Stimulated activated CD4-positive, alpha-beta T cell treated with anti-CD3 and anti-CD28 coated beads, Interleukin-2, amount 100 ng/mL, for 24 hours (primary cell): Measurements from ENCODE around the gene SLC17A2.
"Not testable (repeated sequence)": the region's sequence is repeated elsewhere in the genome, so short reads cannot be mapped to it uniquely, and the experiment has no call there.

Source experiments
- DNase-seq, 2 donors: peaks; one replicate each; pipeline ENCODE4 v3.0.0-alpha.2; 2020

The SLC17A2 gene

DNA sequence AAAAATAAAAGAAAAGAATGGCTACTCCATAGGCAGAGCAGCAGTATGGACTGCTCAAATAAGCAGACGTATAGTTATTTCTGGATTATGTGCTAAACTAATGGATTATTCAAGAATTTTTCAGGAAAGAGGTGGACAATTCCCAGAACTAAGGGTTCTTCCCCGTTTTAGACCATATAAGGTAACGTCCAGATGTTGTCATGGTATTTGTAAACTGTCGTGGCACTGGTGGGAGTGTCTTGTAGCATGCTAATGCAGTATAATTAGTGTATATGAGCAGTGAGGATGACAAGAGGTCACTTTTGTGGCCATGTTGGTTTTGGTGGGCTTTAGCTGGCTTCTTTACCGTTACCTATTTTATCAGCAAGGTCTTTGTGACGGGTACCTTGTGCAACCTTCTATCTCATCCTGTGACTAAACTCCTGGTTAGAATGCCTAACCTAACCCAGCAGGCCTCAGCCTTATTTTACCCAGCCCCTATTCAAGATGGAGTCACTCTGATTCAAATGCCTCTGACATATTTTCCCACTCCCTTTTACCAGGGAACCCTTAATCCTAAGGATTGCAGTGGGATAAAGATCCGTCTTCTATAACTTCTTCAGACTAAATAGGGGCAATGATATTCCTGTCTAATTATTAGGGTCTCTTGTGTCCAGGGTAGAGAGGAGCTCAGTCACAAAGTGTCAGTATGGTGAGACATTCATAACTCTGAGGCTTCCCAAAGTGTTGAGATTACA lies 21.0 kb upstream of the SLC17A2 start:
- no peak for DNase-seq

DNA sequence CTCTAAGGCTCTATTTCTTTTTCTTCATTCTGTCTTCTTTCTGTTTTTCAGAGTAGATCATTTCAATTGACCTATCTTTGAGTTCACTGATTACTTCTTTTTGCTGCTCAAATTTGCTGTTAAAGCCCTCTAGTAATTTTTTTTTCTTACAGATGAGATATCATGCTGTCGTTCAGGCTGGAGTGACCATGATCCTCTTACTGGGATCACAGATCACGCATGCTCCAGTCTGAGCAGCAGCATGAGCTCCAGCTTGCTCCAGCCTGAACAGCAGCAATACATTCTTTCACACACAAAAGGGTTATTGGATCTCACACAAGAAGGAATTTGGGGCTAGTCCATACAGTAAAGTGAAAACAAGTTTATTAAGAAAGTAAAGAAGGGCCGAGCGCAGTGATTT lies 19.8 kb upstream of the SLC17A2 start:
- DNase-seq = no peak

DNA sequence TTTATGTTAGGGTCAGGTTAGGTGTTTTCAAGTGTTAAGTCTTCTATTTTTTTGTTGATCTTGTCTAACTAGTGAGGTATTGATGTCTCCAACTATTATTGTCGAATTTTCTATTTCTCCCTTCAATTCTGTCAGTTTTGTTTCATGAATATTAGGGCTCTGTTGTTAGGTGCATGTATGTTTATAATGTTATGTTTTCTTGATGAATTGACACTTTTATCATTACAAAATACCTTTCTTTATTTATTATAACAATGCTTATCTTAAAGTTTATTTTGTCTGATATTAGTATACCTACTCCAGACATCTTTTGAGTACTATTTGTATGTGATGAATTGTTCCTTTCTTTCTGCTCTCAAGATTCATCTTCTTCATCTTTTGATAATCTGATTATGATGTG lies 19.2 kb upstream of the SLC17A2 start:
- no peak for DNase-seq

DNA sequence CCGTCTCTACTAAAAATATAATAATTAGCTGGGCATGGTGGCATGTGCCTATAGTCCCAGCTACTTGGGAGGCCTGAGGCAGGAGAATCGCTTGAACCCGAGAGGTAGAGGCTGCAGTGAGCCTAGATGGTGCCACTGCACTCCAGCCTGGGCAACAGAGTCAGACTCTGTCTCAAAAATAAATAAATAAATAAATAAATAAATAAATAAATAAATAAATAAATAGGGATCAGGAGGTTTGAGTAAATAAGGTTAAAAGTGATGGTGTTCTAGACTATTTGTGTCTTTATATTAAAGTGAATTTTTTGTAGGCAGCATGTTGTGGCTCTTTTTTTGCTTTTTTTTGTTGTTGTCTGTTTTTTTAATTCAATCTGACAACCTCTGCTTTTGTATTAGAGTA lies 17.0 kb upstream of the SLC17A2 start:
- not testable (repeated sequence) for DNase-seq

DNA sequence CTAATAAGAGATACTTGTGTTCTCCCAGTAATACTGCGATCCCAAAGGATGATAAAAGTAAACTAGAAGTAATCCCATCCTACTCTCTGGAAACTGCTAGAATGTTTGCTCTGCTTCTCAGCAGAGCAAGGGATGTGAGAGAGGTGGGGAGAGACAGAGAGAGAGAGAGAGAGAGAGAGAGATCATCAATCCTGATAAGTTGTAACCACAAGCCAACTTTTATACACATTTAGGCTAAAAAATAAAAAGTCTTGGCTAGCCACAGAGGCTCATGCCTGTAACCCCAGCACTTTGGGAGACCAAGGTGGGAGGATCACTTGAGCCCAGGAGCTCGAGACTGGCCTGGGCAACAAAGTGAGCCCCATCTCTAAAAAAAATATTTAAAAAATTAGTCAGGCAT lies 16.1 kb upstream of the SLC17A2 start:
- no peak for DNase-seq

DNA sequence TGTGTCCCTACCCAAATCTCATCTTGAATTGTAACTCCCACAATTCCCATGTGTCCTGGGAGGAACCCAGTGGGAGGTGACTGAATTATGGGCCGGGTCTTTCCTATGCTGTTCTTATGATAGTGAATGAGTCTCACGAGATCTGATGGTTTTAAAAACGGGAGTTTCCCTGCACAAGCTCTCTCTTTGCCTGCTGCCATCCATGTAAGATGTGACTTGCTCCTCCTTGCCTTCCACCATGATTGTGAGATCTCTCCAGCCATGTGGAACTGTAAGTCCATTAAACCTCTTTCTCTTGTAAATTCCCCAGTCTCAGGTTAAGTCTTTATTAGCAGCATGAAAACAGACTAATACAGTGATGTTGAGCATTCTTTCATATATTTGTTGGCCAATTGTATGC lies 15.2 kb upstream of the SLC17A2 start:
- DNase-seq = not testable (repeated sequence)

DNA sequence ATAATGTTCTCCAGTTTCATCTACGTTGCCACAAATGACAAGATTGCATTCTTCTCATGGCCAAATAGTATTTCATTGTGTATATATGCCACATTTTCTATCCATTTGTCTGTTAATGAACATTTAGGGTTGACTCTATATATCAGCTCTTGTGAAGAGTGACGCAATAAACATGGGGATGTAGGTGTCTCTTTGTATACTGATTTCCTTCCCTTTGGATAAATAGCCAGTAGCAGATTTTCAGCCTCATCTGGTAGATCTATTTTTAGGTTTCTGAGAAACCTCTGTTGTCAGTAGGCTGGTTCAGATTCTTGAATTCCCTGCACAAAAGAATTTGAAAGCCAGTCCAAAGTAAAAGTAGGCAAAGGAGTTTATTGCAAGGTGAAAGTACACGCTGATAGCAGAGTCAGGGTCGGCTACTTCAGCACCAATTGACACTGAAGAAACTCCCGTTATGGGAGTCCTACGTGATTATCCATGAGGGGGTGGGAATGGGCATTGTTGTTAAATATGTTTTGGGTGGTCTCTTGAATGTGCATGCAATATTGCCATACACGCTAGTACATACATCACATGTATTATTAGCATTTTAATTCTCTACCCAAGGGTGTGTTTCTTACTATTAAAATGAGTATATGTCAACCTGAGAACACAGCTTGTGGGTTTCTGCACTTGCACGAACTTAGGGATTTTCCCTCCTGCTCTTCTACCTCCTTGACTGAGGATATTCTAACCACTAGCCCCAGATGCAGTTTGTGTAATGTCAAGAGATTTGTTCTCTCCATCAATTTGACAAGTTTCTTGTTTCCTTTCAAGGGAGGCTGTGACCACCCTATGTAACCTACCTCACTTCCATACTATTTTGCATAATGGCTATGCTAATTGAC lies 14.4 kb upstream of the SLC17A2 start:
- DNase-seq = no peak

DNA sequence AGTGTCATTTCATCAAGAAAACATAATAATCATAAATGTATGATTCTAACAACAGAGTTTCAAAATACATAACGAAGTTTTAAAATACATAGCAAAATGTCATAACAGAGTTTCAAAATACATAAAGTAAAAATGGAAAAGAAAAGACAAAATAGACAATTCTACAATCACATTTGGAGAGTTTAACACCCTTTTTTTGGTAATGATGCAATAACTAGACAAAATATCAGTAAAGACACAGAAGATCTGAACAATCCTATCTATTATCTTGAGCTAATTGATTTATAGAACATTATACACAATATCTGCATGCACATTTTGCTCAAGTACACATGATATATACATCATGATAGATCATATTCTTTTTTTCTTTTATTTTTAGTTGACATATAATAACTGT lies 13.4 kb upstream of the SLC17A2 start:
- DNase-seq = no peak

DNA sequence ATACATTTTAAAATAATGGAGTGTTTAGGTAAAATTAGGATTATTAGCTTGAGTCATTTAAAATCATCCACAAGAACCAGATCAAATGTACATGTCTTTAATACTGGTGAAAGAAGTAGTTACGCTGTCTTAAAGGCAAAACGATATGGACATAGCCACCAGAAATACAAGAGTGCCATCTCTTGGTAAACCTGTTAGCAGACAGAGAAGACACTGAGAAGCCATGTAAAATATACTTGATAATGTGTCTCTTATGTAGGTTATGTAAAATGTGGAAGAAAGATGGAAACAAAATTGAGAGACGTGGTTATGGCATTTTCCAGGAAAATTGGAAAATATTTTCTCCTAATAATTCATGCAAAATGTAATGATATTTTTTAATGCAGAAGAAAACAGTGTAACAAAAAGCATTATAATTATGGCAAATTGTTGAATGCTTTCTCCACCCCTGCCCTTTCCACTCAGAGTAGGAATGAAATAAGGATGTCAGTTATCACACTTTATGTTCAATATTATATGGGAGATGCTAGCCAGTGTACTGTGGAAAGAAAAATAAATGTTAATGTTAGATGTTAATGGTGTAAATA lies 12.2 kb upstream of the SLC17A2 start:
- no peak for DNase-seq

DNA sequence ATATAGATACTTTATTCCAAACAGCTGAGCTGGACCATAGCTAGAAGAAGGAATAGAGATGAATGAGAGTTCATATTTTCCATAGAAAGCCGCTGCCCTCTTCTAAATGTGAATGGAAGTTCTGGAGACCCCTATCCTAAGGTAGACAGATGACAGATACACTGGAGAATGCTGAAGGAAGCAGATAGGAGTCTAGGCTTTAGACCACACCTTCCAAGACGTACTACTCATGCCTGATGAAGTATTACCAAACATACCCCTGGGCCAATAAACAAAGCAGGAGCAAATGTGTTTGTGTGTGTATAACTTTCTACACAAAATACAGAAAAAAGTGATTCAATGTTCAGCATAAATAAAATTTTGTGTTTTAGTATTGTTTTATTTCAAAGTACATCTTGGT lies 9.1 kb upstream of the SLC17A2 start:
- DNase-seq = no peak

DNA sequence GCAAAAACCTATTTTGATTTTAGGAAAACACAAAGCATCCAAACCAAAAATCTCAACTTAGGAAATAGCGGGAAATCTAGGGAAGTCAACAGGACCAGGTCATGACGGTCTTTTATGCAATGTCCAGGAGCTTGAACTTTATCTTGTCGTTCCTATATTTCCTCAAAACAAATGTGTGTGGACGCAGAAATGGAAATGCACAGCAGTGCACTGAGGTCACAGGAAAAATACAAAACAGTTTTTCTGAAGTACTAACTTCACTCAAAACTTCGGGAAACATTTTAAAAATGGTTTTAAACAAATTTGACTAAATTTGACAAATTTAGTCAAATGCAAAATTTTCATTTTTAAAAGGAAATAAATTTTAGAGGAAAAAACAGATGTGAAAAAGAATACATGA lies 5.5 kb upstream of the SLC17A2 start:
- no peak for DNase-seq

DNA sequence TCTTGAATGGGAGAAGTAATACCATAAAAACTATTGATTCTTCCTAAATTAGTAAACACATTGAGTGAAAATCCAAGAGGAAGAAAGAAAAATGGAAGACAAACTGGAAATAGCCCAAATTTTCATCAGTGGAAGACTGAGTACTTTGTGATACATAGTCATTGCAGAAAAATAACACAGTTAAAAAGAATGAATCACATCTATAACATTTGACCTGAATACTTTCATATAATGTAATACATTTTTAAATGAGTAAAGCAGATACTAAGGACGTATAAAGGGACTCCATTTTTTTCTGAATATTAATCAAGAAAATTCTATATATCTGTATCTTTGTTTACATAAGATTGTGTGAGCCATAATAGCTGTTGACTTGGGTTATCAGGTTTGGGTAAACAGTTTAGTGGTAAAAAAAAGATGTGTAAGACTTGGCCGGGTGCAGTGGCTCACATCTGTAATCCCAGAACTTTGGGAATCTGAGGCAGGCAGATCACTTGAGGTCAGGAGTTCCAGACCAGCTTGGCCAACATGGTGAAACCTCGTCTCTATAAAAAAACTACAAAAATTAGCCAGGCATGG lies 4.3 kb upstream of the SLC17A2 start:
- DNase-seq = no peak

DNA sequence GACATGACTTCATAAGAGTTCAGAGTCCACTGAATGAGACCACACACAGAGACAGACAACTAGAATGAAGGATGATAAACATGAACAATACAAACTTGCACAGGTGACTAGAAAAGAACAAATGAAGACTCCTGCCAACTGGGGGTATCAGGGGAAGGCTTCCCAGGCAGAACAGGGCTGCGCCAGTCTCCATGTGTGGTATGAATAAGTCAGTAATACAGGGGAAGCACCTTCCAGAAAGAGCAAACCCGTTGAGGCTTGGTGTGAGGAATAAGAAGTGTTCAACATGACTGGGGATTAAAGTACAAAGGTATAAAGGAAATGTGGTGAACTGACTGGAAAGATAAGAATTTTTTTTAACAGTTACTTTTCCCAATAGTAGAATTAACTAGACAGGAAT lies 3.7 kb upstream of the SLC17A2 start:
- no peak for DNase-seq

DNA sequence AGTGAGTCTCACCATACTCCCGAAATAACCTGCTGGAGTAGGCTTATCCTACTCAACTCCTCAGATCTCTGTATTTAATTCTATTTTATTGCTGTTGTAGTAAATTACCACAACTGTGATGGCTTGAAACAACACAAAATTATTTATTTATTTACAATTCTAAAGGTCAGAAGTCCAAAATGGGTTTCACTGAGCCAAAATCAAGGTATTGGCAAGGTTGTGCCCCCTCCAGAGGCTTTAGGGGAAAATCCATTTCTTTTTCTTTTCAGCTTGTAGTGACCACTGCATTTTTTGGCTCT lies 869 bp upstream of the SLC17A2 start:
- DNase-seq = no peak

DNA sequence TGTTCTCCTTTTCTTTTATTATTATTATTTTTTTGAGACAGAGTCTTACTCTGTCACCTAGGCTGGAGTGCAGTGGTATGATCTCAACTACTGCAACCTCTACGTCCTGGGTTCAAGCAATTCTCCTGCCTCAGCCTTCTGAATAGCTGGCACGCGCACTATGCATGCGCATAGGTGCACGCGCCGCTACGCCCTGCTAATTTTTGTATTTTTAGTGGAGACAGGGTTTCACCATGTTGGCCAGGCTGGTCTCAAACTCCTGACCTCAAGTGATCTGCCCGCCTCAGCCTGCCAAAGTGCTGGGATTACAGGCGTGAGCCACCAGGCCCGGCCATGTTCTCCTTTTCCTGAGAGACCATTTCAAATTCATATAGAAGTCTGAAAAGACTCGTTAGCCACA lies 706 bp downstream of the SLC17A2 start:
- not testable (repeated sequence) for DNase-seq

DNA sequence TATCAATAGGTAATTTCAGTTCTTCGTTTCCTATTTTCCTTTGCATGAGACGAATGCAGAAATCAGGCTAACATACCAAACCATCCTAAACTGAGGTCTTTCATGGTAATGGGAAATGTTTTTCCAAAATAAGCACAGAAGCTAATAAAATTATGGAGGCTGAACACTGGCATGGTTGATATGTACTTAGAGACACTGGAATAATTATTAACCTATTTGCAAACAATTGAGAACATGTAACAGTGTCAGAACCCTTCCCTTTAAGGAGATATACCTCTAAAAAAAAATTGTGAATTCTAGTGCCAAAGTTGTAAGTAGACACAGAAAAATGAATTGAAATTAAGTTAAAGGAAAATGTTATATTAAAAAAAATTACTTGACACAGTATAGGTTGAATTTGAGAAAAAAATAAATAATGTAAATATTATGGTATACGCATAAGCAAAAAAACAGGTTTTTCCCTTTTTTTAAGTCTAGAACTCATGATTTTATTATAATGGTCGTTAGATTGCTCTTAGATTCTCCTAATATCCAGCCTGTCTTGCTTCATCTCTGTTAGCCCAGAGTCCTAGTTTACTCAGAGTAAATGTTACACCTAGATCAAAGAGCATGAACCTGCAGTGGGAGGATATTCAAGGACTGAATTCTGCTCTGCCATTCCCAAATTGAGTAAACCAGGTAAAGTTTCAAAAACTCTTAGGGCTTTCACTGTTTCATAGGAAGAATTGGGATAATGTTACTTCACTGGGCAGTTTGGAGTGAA lies 1.7 kb downstream of the SLC17A2 start:
- no peak for DNase-seq

DNA sequence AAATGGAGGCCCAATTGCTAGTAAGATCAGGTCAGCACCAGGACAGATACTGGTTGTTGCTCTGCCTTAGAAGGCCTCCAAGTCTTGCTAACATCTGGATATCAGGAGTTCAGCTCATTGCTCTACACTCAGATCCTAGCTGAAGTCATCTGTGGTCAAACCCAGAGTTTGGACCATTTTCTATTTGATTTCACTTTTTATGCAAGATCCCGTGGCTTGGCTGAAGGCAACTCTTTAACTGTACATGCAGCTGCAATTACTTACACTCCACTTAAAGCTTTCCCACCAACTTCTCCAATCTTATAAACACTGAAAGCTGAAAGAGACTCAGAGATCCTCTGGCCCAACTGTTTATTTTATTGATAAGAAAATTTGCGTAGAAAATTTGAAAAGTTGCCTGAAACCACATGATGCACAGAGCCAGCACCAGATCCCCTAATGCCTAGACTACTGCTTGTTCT lies 2.7 kb downstream of the SLC17A2 start:
- DNase-seq = no peak

DNA sequence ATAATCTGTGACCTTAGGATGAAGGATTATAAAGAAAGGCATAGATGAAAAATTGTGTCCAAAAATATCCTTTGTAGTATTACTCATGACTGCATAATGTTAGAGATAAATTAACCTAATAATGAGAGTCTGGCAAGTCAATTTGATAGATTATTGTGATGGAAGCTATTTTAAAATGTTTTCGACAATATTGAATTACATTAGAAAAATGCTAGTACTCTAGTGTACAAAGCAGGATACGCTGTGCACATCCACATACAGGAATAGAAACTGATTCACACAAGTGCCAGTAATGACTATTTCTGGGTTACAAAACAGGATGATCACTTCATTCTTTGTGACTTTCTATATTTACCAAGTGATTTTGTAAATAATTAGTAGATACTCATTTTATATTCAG lies 3.3 kb downstream of the SLC17A2 start:
- DNase-seq = no peak

DNA sequence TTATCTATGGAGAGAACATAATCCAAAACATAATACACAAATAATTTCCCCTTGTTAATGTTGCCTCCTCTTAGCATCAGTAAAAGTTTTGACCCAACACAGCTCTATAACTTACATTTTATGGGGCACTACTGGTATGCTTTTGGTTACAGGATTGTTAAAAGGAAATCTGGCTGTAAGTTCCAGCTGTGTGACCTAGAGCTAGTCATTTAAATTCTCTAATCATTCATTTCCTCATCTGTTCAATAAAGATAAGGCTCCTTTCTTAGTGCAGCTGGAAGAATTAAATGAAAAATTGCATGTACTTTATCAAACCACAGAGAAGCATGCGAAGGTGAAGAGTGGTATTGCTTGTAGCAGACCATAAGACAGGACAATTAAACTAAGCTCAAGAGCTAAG lies 4.6 kb downstream of the SLC17A2 start:
- DNase-seq = no peak

DNA sequence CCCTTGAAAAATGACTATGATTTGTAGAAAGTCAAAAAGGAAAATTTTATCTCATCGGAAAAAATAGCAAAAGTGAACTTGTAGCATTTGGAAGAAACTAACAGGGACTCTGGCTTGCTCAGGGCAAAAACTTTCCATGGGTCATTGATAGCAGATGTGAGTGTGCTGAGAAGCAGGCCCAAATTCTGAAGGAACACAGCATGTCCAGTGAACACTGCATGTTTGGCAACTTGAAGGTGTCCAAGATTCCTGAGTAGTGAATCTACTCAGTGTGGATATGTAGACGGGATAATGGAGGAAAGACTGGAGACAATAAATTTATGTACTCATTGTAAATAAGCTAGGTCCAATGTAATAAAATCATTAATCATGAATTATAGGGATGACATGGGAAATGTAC lies 8.2 kb downstream of the SLC17A2 start:
- no peak for DNase-seq

DNA sequence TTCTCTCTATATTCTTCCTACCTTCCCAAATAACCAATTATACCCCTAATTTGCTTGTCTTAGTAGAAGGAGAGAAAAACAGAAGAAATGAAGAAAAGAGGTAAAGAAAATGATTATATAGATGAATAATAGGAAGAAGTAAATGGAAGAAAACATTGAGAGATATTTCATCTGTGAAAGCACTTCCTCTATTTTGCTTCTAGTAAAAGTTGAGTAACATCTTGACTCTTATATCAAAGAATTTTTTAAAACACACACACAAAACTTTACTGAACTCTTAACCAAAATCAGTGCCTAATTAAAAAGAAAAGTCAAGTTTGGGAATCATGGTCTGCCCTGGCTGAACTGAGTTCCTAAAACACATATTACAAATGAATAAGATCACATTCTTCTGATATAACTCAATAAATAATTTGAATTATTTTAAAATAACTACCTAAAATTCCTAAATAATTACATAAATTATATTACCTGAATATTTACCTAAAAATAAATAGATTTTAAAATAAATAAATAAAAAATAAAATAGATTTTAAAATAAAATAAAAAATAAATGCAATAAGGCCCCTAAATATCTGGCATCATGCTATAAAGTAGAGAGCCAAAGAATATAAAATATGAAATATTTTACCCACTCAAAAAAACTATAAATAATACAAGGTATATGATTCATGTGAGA lies 8.8 kb downstream of the SLC17A2 start:
- no peak for DNase-seq

DNA sequence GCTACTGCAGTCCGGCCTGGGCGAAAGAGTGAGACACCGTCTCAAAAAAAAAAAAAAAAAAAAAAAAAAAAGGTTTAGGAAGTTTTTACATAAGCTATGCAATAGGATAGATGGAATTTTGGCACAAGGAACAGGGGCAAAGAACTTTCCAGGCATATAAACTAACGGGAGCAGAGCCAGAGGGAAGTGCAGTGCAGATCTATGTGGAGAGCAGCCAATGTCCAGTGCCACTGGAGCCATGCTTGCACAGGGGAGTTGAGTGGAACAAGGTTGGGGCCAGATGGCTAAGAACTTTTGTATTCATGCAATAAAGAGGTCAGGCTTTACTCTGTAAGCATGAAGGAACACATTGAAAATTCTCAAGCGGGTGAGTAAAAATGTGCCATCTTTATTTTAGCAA lies 10.8 kb downstream of the SLC17A2 start:
- no peak for DNase-seq
